Thyroid gland (tissue), 4 donors: Measurements from ENCODE around the gene ZC3H12A. TPM values are rescaled to one million over a fixed set of nuclear protein-coding genes. Genes with fewer than 3 reads are reported as not detected.
A peak's percentile ranks its signal among the peaks of the same experiment; 100 is the strongest.

ENCODE experiments used
- DNase-seq, 2 donors: peaks; one replicate each; pipeline ENCODE4 v3.0.0-alpha.2; 2019
- H3K27ac ChIP-seq, 3 donors: fragments of 200-600 bp; sonication (generic); 1 replicate in 2 of 3; 2 replicates in 1 of 3; pipeline ENCODE4 v1.5.1; 2016 to 2019; ENCODE audit warnings: mild to moderate bottlenecking in 1 of 3, moderate library complexity in 1 of 3
- H3K27me3 ChIP-seq: fragments of 200-600 bp; sonication (generic); one replicate; pipeline ENCODE4 v1.5.1; 2019
- H3K36me3 ChIP-seq, 2 donors: fragments of 200-600 bp; sonication (generic); one replicate each; pipeline ENCODE4 v1.5.1; 2016 to 2019
- H3K4me1 ChIP-seq, 2 donors: fragments of 200-600 bp; sonication (generic); one replicate each; pipeline ENCODE4 v1.5.1; 2017 to 2019
- H3K4me3 ChIP-seq, 3 donors: fragments of 200-600 bp; sonication (generic); replicated peaks in 1 of 3; 1 replicate in 2 of 3; 2 replicates in 1 of 3; pipeline ENCODE4 v1.5.1; 2016; ENCODE audit warnings: mild to moderate bottlenecking in 1 of 3
- H3K9me3 ChIP-seq: fragments of 200-600 bp; sonication (generic); one replicate; pipeline ENCODE4 v1.5.1; 2017
- CTCF ChIP-seq, 6 experiments: fragments of 200-600 bp in 3 of 6; fragments of 450-650 bp in 3 of 6; sonication (generic) in 3 of 6; IDR thresholded peaks; one replicate each; pipeline ENCODE4 v1.5.1; 2016 to 2019; ENCODE audit warnings: antibody characterized with exemption in 6 of 6, mild to moderate bottlenecking in 2 of 6, inconsistent platforms in 1 of 6, moderate library complexity in 1 of 6
- POLR2A ChIP-seq, 2 donors: fragments of 450-650 bp; IDR thresholded peaks; one replicate each; pipeline ENCODE4 v1.6.1; 2017; ENCODE audit warnings: antibody characterized with exemption in 2 of 2, mild to moderate bottlenecking in 2 of 2, moderate library complexity in 1 of 2
- WGBS, 2 donors: methylation state at CpG; one replicate each; pipeline ENCODE4 v1.1.5; 2017; 5-methylcytosine and 5-hydroxymethylcytosine counted together
- intact Hi-C: fragments of 100-400 bp; cut with DNase I; formaldehyde crosslinking; loops from one replicate; pipeline ENCODE4 v1.15.1; 2023
- total RNA-seq, 4 donors: library from RNA; depleted of rRNA; stranded (reverse); fragments of >200 nt; gene quantifications; one replicate each; pipeline ENCODE4 v1.2.3, GENCODE V29; 2016

The ZC3H12A gene
- total RNA-seq: 1 to 10 TPM; 4.1 to 7.1 (median 5.1) TPM

GRCh38 chr1:37474046-37474696, at the start of gene ZC3H12A:
Gene ZC3H12A (plus strand): TSS chr1:37474580. CDS start chr1:37475497, 917 bp downstream.
- H3K27ac ChIP-seq: peak within 1 kb of the TSS; percentile 65 to 87 (median 86)
- TF ChIP-seq CTCF (IDR thresholded peaks at IDR 0.05): no peak
- TF ChIP-seq POLR2A (IDR thresholded peaks at IDR 0.05): peak; percentile 93 to 97
- H3K4me3 ChIP-seq: peak within 1 kb of the TSS; percentile 67 to 83 (median 68)
- intact Hi-C loops: no loop called here
- H3K27me3 ChIP-seq: no peaks in the 10 kb centered on the region
- DNase-seq: peak; percentile 88 to 90
- peaks cover 3 to 6% of the 10 kb centered on the region in 2 donors for H3K36me3 ChIP-seq
- H3K4me1 ChIP-seq: peaks cover 53 to 71% of the 10 kb centered on the region in 2 donors
- H3K9me3 ChIP-seq: no peaks in the 10 kb centered on the region
- 1% methylated on average over 19 of the region's 78 CpGs; no CpG with 5 or more reads in 1 of the 2 donors for WGBS, 2 donors

- WGBS, 2 donors: 38 to 40% methylated on average over 5 of the region's 5 CpGs
- no peaks in the 10 kb centered on the region for H3K4me1 ChIP-seq
- no peaks in the 10 kb centered on the region for H3K27me3 ChIP-seq
- no peak overlapping the region for H3K4me3 ChIP-seq
- intact Hi-C loops: no loop called here
- no peaks in the 10 kb centered on the region for H3K9me3 ChIP-seq
- DNase-seq: no peak
- TF ChIP-seq POLR2A (IDR thresholded peaks at IDR 0.05) (no peak), CTCF (IDR thresholded peaks at IDR 0.05) (no peak)
- H3K36me3 ChIP-seq: no peaks in the 10 kb centered on the region
- no peak overlapping the region for H3K27ac ChIP-seq
Observed at GRCh38 chr1:37425221-37425620, 49.2 kb upstream of the ZC3H12A start.

GRCh38 chr1:37429029-37429428, 45.4 kb upstream of the ZC3H12A start:
- H3K4me3 ChIP-seq: no peak overlapping the region
- intact Hi-C loops: no loop called here
- TF ChIP-seq POLR2A (IDR thresholded peaks at IDR 0.05) (no peak), CTCF (IDR thresholded peaks at IDR 0.05) (no peak)
- H3K36me3 ChIP-seq: no peaks in the 10 kb centered on the region
- no peaks in the 10 kb centered on the region for H3K4me1 ChIP-seq
- H3K9me3 ChIP-seq: no peaks in the 10 kb centered on the region
- WGBS, 2 donors: 58 to 64% methylated on average over 6 of the region's 6 CpGs
- H3K27me3 ChIP-seq: no peaks in the 10 kb centered on the region
- H3K27ac ChIP-seq: no peak overlapping the region
- no peak for DNase-seq

- H3K4me3 ChIP-seq: no peak overlapping the region
- no peaks in the 10 kb centered on the region for H3K4me1 ChIP-seq
- intact Hi-C loops: loop anchor here (5.0 kb wide), 1 partner anchor 723 kb away; no protein-coding TSS in a partner anchor
- TF ChIP-seq CTCF (IDR thresholded peaks at IDR 0.05) (no peak), POLR2A (IDR thresholded peaks at IDR 0.05) (no peak)
- H3K36me3 ChIP-seq: no peaks in the 10 kb centered on the region
- H3K9me3 ChIP-seq: no peaks in the 10 kb centered on the region
- no peak for DNase-seq
- no peaks in the 10 kb centered on the region for H3K27me3 ChIP-seq
- H3K27ac ChIP-seq: no peak overlapping the region
- 68 to 74% methylated on average over 10 to 11 of the region's 11 CpGs for WGBS, 2 donors
Observed at GRCh38 chr1:37430103-37430985, 44.0 kb upstream of the ZC3H12A start.
